Activated CD8-positive, alpha-beta memory T cell treated with anti-CD3 and anti-CD28 coated beads, Interleukin-2, amount 50 U/mL, for 1 hour (primary cell): ENCODE data around the gene CERKL.

Experiments used
- DNase-seq: peaks from one replicate; pipeline ENCODE4 v3.0.0-alpha.2; 2020; ENCODE audit errors: extremely low read depth

The CERKL gene

GRCh38 chr2:181575024-181575649 is 81.8 kb downstream of the CERKL start:
- no peak for DNase-seq

- no peak for DNase-seq
Observed at GRCh38 chr2:181574321-181574720, 82.6 kb downstream of the CERKL start.

GRCh38 chr2:181573140-181573736 is 83.7 kb downstream of the CERKL start:
- DNase-seq: no peak

- DNase-seq: no peak
Observed at GRCh38 chr2:181570833-181571661, 85.9 kb downstream of the CERKL start.

GRCh38 chr2:181570059-181570458 is 86.8 kb downstream of the CERKL start:
- no peak for DNase-seq

GRCh38 chr2:181566334-181567032 is 90.4 kb downstream of the CERKL start:
- no peak for DNase-seq

GRCh38 chr2:181563101-181563692 is 93.7 kb downstream of the CERKL start:
- DNase-seq: no peak

GRCh38 chr2:181558371-181558770 is 98.5 kb downstream of the CERKL start:
- no peak for DNase-seq

GRCh38 chr2:181554061-181554830 is 102.7 kb downstream of the CERKL start:
- no peak for DNase-seq

GRCh38 chr2:181553244-181553643 is 103.7 kb downstream of the CERKL start:
- no peak for DNase-seq

GRCh38 chr2:181552808-181553207 is 104.1 kb downstream of the CERKL start:
- DNase-seq: no peak

- DNase-seq: no peak
Observed at GRCh38 chr2:181546086-181546485, 110.8 kb downstream of the CERKL start.

- DNase-seq: no peak
Observed at GRCh38 chr2:181542170-181542569, 114.7 kb downstream of the CERKL start.

GRCh38 chr2:181540421-181540820 is 116.5 kb downstream of the CERKL start:
- no peak for DNase-seq

GRCh38 chr2:181536730-181537129 is 120.2 kb downstream of the CERKL start:
- no peak for DNase-seq

GRCh38 chr2:181528441-181528840 is 128.5 kb downstream of the CERKL start:
- DNase-seq: no peak

GRCh38 chr2:181527058-181527457 is 129.8 kb downstream of the CERKL start:
- no peak for DNase-seq

- no peak for DNase-seq
Observed at GRCh38 chr2:181526014-181526413, 130.9 kb downstream of the CERKL start.

- DNase-seq: no peak
Observed at GRCh38 chr2:181523756-181524155, 133.1 kb downstream of the CERKL start.

GRCh38 chr2:181520253-181520652 is 136.7 kb downstream of the CERKL start:
- no peak for DNase-seq

GRCh38 chr2:181517685-181518301 is 139.1 kb downstream of the CERKL start:
- DNase-seq: no peak
